Activated CD4-positive, alpha-beta T cell treated with anti-CD3 and anti-CD28 coated beads for 48 hours (primary cell): ENCODE results near the gene TSPAN13.
"Not testable (repeated sequence)": the region's sequence is repeated elsewhere in the genome, so short reads cannot be mapped to it uniquely, and the experiment has no call there.

Experiments
- DNase-seq: peaks from one replicate; pipeline ENCODE4 v3.0.0-alpha.2; 2020

TSPAN13 gene

GRCh38 chr7:16741676-16742075, 11.9 kb upstream of the TSPAN13 start:
- no peak for DNase-seq

DNA sequence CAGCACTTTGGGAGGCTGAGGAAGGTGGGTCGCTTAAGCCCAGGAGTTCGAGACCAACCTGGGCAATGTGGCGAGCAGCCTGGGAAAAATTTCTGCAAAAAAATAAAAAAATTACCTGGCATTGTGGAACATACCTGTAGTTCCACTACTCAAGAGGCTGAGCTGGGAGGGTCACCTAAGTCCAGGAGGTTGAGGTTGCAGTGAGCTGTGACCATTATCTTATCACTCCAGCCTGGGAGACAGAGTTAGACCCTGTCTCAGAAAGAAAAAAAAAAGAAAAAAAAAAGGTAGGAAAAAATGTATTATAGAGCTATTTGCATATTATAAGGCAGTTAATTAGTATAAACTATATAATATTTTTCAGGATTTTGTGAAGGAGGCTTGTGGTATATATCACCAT, 11.0 kb upstream of the TSPAN13 start:
- no peak for DNase-seq

DNA sequence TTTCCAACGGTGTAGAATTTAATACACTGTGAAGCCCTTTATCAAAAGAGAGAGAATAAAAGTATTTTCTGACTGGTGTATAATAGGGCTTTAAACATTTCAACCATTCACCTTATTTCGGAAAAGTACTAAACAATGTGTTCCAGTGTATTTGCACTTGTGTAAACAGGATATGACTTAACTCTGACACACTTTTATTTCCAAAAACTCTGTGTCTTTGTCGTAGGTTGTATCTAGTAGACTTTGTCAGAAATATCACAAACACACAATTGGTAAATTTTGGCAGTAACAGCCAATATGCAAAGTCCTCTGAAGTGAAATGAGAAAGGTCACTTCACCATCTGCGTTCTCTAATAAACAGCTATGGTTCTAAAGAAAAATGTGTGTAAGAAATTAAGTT, 10.3 kb upstream of the TSPAN13 start:
- DNase-seq: no peak

GRCh38 chr7:16744518-16745250, 8.9 kb upstream of the TSPAN13 start:
- DNase-seq: no peak

DNA sequence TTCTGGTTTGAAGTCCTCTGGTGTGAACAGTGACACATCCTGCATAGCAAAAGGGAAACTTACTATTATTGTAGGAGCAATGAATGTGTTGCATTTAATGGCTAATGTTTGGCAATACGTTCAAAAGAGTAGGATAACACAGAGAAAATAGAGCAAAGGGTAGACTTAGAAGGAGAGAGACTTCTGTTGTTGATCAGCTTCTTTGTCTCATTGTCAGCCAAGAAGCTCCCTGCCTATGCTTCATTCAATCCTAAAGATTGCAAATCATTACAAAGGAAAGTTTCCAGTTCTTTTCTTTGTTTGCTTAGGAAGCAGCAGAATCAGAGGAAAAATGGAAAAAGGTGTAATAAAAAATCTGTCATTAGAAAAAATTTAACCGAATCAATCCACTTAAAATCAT, 7.9 kb upstream of the TSPAN13 start:
- no peak for DNase-seq

DNA sequence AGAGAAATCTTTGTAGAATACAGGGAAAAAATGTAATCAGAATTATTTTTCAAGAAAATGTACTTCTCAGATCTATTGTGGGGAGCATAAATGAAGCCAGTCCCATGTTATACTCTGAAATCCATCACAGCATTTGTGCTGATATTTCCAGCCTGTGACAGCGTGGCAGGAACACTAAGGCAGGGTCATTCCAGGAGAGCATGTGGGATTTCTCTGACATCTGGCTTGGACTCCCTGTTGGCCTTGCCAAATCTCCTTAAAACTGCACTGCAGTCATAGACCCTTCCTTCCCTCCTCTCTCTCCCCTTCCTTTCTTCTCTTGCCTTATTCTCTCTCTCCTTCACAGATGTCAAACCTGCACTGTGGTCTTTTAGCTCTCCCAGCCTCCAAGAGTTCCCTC, 6.5 kb upstream of the TSPAN13 start:
- no peak for DNase-seq

GRCh38 chr7:16753932-16754855, 639 bp downstream of the TSPAN13 start:
- peak; percentile 17 for DNase-seq

- DNase-seq: no peak
These were observed 1.3 kb downstream of the TSPAN13 start for GRCh38 chr7:16754856-16755317.

DNA sequence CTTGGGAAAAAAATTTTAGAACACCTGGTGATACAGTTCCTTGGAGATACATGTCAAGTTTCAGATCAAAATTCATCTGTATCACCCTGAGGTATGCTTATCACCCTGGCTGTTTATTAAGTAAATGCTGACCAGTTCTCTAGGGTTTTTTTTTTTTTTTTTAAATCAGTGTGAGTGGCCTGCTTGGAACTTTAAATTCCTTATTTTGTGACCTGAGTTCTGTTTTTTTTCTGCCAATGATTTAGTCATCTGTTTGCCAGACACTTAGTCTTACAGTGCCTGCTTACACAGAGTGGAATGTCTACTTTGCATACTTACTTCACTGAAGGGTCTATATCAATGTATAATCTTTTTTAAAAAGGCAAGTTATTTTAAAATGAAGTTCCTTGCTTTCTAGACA, 1.8 kb downstream of the TSPAN13 start:
- DNase-seq: no peak

- DNase-seq: no peak
These were observed 4.5 kb downstream of the TSPAN13 start for GRCh38 chr7:16758036-16758435.

GRCh38 chr7:16758631-16759611, 5.4 kb downstream of the TSPAN13 start:
- DNase-seq: no peak

- DNase-seq: no peak
These were observed 6.3 kb downstream of the TSPAN13 start for GRCh38 chr7:16759840-16760239.

- no peak for DNase-seq
These were observed 8.6 kb downstream of the TSPAN13 start for GRCh38 chr7:16762177-16762576.

GRCh38 chr7:16764942-16765341, 11.4 kb downstream of the TSPAN13 start:
- DNase-seq: no peak

GRCh38 chr7:16765436-16765859, 11.9 kb downstream of the TSPAN13 start:
- DNase-seq: no peak

DNA sequence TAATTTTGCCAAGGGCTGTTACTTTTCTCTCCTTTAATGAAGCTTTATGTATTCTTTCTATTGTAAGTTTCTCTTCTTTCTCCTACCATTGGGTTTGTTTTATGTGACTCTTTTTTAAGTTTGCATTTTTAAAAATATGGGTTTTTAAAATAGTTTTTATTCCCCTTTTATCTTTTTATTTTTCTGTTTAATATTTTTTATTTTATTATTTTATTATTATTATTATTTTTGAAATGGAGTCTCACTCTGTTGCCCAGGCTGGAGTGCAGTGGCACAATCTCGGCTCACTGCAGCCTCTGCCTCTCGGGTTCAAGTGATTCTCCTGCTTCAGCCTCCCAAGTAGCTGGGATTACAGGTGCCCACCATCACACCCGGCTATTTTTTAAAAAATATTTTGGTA, 16.4 kb downstream of the TSPAN13 start:
- not testable (repeated sequence) for DNase-seq

DNA sequence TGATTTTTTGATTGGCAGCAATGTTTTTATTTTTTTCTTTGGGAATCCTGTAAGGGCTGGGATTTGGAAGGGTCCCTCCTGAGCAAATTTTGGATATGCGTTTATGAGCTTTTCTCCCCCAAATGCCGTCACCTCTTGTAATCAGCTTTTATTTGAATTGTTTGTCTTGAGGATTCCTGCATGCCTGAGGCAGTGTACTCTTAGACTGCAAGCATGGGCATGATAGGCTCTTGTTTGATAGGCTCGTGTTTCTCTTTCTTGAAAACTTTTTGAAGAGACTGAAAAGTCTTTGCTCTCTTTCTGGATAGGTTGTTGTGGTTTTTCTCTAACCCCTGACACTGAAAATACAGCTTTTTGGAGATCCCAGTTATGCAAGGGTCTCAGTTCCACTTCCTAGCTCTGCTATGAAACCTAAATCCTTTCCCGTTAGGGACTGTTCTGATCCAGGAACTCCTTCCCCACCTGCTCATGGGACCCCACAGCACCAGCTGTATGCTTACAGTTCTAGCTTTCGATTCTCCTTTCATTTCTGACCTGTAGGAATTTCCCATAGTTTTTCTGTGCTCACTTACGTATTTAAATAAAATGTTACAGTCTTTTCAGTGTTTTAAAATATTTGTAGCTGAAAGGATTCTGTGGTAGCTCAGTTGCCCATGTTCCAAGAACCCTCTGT, 17.2 kb downstream of the TSPAN13 start:
- DNase-seq: no peak

DNA sequence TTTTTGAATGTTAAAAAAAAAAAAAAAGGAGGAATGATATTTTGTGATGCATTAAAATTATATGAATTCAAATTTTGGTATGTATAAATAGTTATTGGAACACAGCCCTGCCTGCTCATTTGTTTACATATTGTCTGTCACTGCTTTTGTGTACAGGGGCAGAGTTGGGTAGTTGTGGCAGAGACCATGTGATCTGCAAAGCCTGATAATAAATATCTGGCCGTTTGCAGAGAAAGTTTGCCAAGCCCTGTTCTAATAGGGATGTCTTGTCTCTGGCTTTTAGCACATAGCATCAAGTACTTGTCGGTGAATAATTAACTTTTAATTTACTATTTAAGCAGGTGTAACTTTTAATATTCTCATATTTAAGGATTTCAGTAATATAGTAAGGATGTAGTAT, 19.8 kb downstream of the TSPAN13 start:
- no peak for DNase-seq

- no peak for DNase-seq
These were observed 20.3 kb downstream of the TSPAN13 start for GRCh38 chr7:16773884-16774283.

GRCh38 chr7:16774294-16774693, 20.7 kb downstream of the TSPAN13 start:
- no peak for DNase-seq

- no peak for DNase-seq
These were observed 21.4 kb downstream of the TSPAN13 start for GRCh38 chr7:16774986-16775385.

GRCh38 chr7:16776053-16776452, 22.5 kb downstream of the TSPAN13 start:
- no peak for DNase-seq
